ENCODE measurements around the gene DOK7. TPM values are rescaled to one million over a fixed set of nuclear protein-coding genes. Genes with fewer than 3 reads are reported as not detected.

The DOK7 gene
- total and polyA plus RNA-seq, 3 donors from 2014 or later = 9.3 to 29.5 (median 22.9) TPM

DNA sequence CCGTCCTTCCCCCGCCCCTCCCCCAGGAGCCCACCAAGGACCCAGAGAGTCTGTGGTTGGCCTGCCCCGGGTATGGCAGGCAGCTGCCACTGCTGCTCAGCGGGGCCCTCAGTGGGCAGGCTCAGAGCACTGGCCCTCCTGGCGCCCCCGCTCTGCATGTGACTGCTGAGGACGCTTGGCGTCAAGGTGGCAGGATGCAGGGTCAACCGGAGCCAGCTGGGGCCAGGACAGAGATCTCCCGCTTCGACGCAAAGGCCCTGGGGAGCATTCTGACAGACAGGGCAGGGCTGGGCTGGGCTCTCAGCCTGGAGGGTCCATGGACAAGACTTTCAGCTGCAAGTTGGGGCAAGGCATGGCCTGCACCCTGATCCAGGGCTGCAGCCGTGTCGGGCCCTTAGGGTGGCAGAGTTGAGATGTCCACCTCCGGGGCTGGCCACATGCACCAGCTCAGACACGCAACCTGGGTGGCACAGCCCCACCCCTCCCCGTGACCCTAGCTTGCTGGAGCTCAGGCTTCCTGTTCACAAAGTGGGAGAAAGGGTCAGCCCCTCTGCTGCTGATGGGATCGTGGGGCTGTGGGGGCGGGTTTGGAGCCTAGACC, 38.8 kb downstream of the DOK7 start:
- WGBS, 2 donors = 92 to 93% methylated on average over 13 to 19 of the region's 19 CpGs
- H3K27ac ChIP-seq = no peak overlapping the region
- no peaks in the 10 kb centered on the region for H3K36me3 ChIP-seq (ENCODE audit: low read depth, missing control alignments)
- H3K9me3 ChIP-seq = no peaks in the 10 kb centered on the region
- intact Hi-C loops (cut with DNase I; ENCODE audit: low total_unique reads) = no loop called here
- TF ChIP-seq, protein P1, sequence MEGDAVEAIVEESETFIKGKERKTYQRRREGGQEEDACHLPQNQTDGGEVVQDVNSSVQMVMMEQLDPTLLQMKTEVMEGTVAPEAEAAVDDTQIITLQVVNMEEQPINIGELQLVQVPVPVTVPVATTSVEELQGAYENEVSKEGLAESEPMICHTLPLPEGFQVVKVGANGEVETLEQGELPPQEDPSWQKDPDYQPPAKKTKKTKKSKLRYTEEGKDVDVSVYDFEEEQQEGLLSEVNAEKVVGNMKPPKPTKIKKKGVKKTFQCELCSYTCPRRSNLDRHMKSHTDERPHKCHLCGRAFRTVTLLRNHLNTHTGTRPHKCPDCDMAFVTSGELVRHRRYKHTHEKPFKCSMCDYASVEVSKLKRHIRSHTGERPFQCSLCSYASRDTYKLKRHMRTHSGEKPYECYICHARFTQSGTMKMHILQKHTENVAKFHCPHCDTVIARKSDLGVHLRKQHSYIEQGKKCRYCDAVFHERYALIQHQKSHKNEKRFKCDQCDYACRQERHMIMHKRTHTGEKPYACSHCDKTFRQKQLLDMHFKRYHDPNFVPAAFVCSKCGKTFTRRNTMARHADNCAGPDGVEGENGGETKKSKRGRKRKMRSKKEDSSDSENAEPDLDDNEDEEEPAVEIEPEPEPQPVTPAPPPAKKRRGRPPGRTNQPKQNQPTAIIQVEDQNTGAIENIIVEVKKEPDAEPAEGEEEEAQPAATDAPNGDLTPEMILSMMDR (IDR thresholded peaks at IDR 0.05) = no peak
- no peak for TF ChIP-seq POLR2A (IDR thresholded peaks at IDR 0.05)
- no peak overlapping the region for H3K4me3 ChIP-seq
- H3K27me3 ChIP-seq = no peaks in the 10 kb centered on the region
- no peak for DNase-seq
- H3K4me1 ChIP-seq = peaks cover 15% of the 10 kb centered on the region

DNA sequence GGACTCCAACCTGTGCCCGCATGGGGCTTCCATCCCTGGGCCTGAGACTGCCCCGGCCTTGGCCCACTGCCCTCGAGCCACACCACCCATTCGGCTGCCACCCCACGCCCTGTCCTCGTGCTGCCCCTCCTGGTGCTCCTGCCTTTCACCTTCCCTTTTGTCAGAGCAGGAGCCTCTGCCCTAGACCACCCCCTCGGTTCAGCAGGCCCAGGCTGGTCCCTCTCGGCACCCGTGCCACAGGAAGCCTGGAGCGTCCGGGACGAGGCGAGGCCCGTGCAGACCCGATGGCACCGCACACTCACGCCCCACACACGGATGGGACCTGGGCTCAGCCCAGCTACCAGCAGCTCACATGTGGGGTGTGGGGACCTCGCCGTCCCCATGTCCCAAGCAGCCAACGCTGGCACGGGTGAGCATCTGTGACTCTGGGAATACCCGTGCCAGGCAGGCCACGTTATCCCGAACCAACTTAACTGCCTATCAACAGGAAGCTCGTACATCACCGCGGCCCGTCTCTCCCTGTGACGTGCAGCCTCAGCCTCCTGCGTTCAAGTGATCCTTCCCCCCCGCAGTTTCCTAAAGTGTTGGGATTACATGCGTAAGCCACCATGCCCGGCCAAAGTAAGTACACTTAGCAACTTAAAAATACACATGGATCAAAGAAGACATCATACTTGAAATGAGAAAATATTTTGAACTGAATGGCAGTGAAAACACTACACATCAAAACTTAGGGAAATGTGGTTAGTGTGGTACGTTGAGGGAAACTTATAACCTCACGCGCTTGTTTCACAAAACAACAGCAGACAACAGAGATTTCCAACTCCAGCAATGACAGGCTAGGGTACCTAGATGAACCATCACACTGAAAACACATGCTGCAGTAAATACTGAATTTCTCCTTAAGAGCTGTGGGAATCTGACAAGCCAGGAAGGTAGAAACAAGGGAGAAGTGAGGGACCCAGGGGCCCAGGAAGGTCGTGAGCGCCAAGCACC, 40.1 kb downstream of the DOK7 start:
- Histone ChIP-seq H3K27me3 (no peaks in the 10 kb centered on the region), H3K4me3 (no peak overlapping the region), H3K27ac (no peak overlapping the region), H3K4me1 (peaks cover 6% of the 10 kb centered on the region), H3K36me3 (ENCODE audit: low read depth, missing control alignments) (no peaks in the 10 kb centered on the region), H3K9me3 (no peaks in the 10 kb centered on the region)
- TF ChIP-seq, protein P1 (IDR thresholded peaks at IDR 0.05) = no peak
- no peak for TF ChIP-seq POLR2A (IDR thresholded peaks at IDR 0.05)
- no peak for DNase-seq
- intact Hi-C loops (cut with DNase I; ENCODE audit: low total_unique reads) = no loop called here
- 80 to 85% methylated on average over 24 to 38 of the region's 39 CpGs for WGBS, 2 donors

DNA sequence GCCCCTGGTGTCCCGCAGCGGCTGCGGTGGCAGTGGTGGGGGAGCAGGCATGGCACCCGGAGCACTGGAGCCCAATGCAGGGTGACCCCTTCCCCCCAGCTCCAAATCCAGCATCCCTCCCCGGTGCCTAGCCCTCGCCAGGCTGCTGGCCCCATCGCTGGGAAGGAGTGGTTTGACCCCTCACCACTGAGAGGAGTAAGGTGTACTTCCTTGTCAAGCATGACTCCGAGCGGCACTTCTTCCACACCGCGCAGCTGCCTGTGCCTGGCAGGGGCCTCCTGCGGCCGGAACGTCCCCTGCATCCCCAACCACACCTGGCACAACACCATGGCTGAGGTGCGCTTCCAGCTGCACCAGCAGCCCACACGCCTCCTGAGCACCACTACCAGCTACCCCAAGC, 42.1 kb downstream of the DOK7 start:
- TF ChIP-seq, protein P1 (IDR thresholded peaks at IDR 0.05) = no peak
- no peak for TF ChIP-seq POLR2A (IDR thresholded peaks at IDR 0.05)
- DNase-seq = no peak
- H3K4me1 ChIP-seq = no peaks in the 10 kb centered on the region
- no peaks in the 10 kb centered on the region for H3K36me3 ChIP-seq (ENCODE audit: low read depth, missing control alignments)
- no peaks in the 10 kb centered on the region for H3K27me3 ChIP-seq
- WGBS, 2 donors = 88 to 91% methylated on average over 12 to 16 of the region's 16 CpGs
- H3K27ac ChIP-seq = no peak overlapping the region
- intact Hi-C loops (cut with DNase I; ENCODE audit: low total_unique reads) = no loop called here
- no peaks in the 10 kb centered on the region for H3K9me3 ChIP-seq
- H3K4me3 ChIP-seq = no peak overlapping the region

DNA sequence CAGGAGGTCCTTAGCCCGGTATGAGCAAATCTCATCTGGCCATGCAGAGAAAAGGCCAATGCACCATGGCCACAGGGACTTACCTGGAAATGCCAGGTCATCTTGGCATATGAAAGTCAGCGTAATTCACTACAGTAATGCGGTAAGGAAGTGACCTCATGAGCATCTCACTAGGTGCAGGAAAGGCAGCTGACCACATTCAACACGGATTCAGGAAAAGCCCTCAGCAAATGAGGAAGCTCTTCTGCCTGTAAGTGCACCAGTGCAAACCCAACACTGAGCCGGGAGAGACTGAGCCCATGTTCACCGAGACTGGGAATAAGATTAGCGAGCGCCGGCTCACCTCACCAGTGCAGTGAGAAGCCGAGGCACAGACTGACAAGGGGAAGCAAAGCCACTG, 45.4 kb downstream of the DOK7 start:
- TF ChIP-seq POLR2A (IDR thresholded peaks at IDR 0.05) = no peak
- TF ChIP-seq, protein P1 (IDR thresholded peaks at IDR 0.05) = no peak
- no peak for DNase-seq
- intact Hi-C loops (cut with DNase I; ENCODE audit: low total_unique reads) = no loop called here

More for the DNA sequence above, 45.4 kb downstream of the DOK7 start:
- H3K27me3 ChIP-seq = no peaks in the 10 kb centered on the region
- no peaks in the 10 kb centered on the region for H3K36me3 ChIP-seq (ENCODE audit: low read depth, missing control alignments)
- 84 to 88% methylated on average over 8 to 10 of the region's 10 CpGs for WGBS, 2 donors
- no peaks in the 10 kb centered on the region for H3K9me3 ChIP-seq
- H3K27ac ChIP-seq = no peak overlapping the region
- H3K4me3 ChIP-seq = no peak overlapping the region
- H3K4me1 ChIP-seq = no peaks in the 10 kb centered on the region

All from testis (tissue), 3 donors.